Naive thymus-derived CD4-positive, alpha-beta T cell (primary cell): ENCODE measurements around the gene LAMA3. TPM values are rescaled to one million over a fixed set of nuclear protein-coding genes. Genes with fewer than 3 reads are reported as not detected.

ENCODE experiments used
- ATAC-seq: fragments of 150-1000 bp; cut with Tn5 transposase; 2 replicates; pipeline ENCODE4 v1.10.0; 2021; ENCODE audit warnings: mild to moderate bottlenecking, moderate library complexity
- CTCF ChIA-PET: fragments of 350-600 bp; sonication (Branson Sonifier 250); formaldehyde crosslinking; loops from one replicate; lab custom pipeline; 2021; ENCODE audit warnings: antibody characterized with exemption; lab: Charles Lee
- POLR2A ChIA-PET: fragments of 350-600 bp; sonication (Branson Sonifier 250); formaldehyde crosslinking; loops from one replicate; lab custom pipeline; 2021; ENCODE audit warnings: antibody characterized with exemption, inconsistent platforms; lab: Charles Lee
- DNase-seq, 9 donors: peaks; one replicate each; pipeline versions ENCODE4 v3.0.0 to v3.0.0-alpha.2; 2020 to 2022; ENCODE audit warnings: mixed read lengths in 1 of 9
- H3K27ac ChIP-seq: one replicate; pipeline ENCODE4 v1.7.0; 2013; ENCODE audit warnings: mild to moderate bottlenecking, low read depth, low read length, moderate library complexity
- H3K27me3 ChIP-seq, 2 donors: one replicate each; pipeline ENCODE4 v1.7.0; 2013; ENCODE audit warnings: low read length in 2 of 2, mild to moderate bottlenecking in 2 of 2, moderate library complexity in 2 of 2; ENCODE audit not compliant: control insufficient read depth in 2 of 2, insufficient read depth in 2 of 2
- H3K36me3 ChIP-seq, 3 experiments: 1 replicate in 2 of 3; 2 replicates in 1 of 3; pipeline ENCODE4 v1.7.0; 2013; ENCODE audit warnings: low read length in 3 of 3, mild to moderate bottlenecking in 3 of 3, moderate library complexity in 1 of 3; ENCODE audit not compliant: insufficient read depth in 3 of 3, control insufficient read depth in 2 of 3
- H3K4me1 ChIP-seq, 2 donors: one replicate each; pipeline ENCODE4 v1.7.0; 2013; ENCODE audit warnings: low read length in 2 of 2, mild to moderate bottlenecking in 2 of 2, moderate library complexity in 1 of 2; ENCODE audit not compliant: control insufficient read depth in 2 of 2, insufficient read depth in 2 of 2
- H3K4me3 ChIP-seq: 2 replicates; pipeline ENCODE4 v1.7.0; 2013; ENCODE audit warnings: mild to moderate bottlenecking, low read length
- H3K9me3 ChIP-seq, 3 experiments: 1 replicate in 2 of 3; 2 replicates in 1 of 3; pipeline ENCODE4 v1.7.0; 2013; ENCODE audit warnings: low read length in 3 of 3; ENCODE audit not compliant: control insufficient read depth in 2 of 3
- H3K27ac Mint-ChIP-seq, 9 donors: one replicate each; pipeline ENCODE4 v1.8.0; 2020 to 2022; ENCODE audit warnings: mixed read lengths in 9 of 9, mild to moderate bottlenecking in 8 of 9, moderate library complexity in 5 of 9, inconsistent platforms in 2 of 9
- H3K27me3 Mint-ChIP-seq, 5 donors: one replicate each; pipeline ENCODE4 v1.8.0; 2021 to 2022; ENCODE audit warnings: mixed read lengths in 5 of 5, mild to moderate bottlenecking in 1 of 5
- H3K36me3 Mint-ChIP-seq, 5 donors: one replicate each; pipeline ENCODE4 v1.8.0; 2020 to 2022; ENCODE audit warnings: mixed read lengths in 5 of 5, mild to moderate bottlenecking in 3 of 5, inconsistent platforms in 1 of 5
- H3K4me1 Mint-ChIP-seq, 7 donors: one replicate each; pipeline ENCODE4 v1.8.0; 2020 to 2022; ENCODE audit warnings: mixed read lengths in 7 of 7, mild to moderate bottlenecking in 3 of 7, inconsistent platforms in 1 of 7
- H3K4me3 Mint-ChIP-seq, 10 donors: one replicate each; pipeline ENCODE4 v1.8.0; 2020 to 2022; ENCODE audit warnings: mild to moderate bottlenecking in 10 of 10, mixed read lengths in 10 of 10, moderate library complexity in 6 of 10, inconsistent platforms in 2 of 10
- H3K9me3 Mint-ChIP-seq, 11 donors: one replicate each; pipeline ENCODE4 v1.8.0; 2020 to 2022; ENCODE audit warnings: mixed read lengths in 11 of 11, mild to moderate bottlenecking in 4 of 11, inconsistent platforms in 1 of 11, moderate library complexity in 1 of 11
- intact Hi-C, 2 donors: fragments of 100-400 bp; cut with micrococcal nuclease; formaldehyde crosslinking; loops; one replicate each; pipeline ENCODE4 v1.15.1; 2023
- polyA plus RNA-seq, 2 donors: library from polyadenylated mRNA; unstranded; fragments of 300-500 nt; fragmentation: Illumina TruSeq; gene quantifications; one replicate each; pipeline ENCODE4 v1.2.3, GENCODE V29; 2021
- total RNA-seq, 6 experiments: library from RNA in 5 of 6; stranded (reverse) in 5 of 6; gene quantifications; 1 replicate in 5 of 6; 2 replicates in 1 of 6; pipeline ENCODE4 v1.2.3 and lab custom pipeline; 2021 to 2026

The LAMA3 gene
- total and polyA plus RNA-seq, 7 experiments from 2014 or later: 0.22 TPM; not detected in 6

GRCh38 chr18:23998018-23998417, 308.8 kb downstream of the LAMA3 start:
- Mint-ChIP-seq H3K36me3 (peaks cover 0 to 6% (median 0%) of the 10 kb centered on the region in 5 donors), H3K9me3 (peaks cover 0 to 2% (median 0%) of the 10 kb centered on the region in 11 donors), H3K4me1 (peaks cover 26 to 58% (median 45%) of the 10 kb centered on the region in 7 donors), H3K27me3 (no peaks in the 10 kb centered on the region), H3K27ac (peak overlapping the region in 2 of 9 donors; percentile 56 to 65), H3K4me3 (no peak overlapping the region)
- DNase-seq (no peak), ATAC-seq (no peak)
- Histone ChIP-seq H3K27ac (no peak overlapping the region), H3K4me1 (peaks cover 14 to 64% of the 10 kb centered on the region in 2 donors), H3K9me3 (no peaks in the 10 kb centered on the region), H3K4me3 (no peak overlapping the region), H3K36me3 (no peaks in the 10 kb centered on the region), H3K27me3 (no peaks in the 10 kb centered on the region)
- intact Hi-C loops: no loop called here
- ChIA-PET POLR2A (interaction anchor here (0.7 to 2.4 kb wide), 2 partner anchors 12 to 39 kb away, joined by 3 to 11 read pairs; no protein-coding TSS in a partner anchor), CTCF (interaction anchor here (0.8 kb wide), 1 partner anchor 25 kb away, joined by 3 read pairs; no protein-coding TSS in a partner anchor)

- Mint-ChIP-seq H3K36me3 (peaks cover 0 to 6% (median 0%) of the 10 kb centered on the region in 5 donors), H3K4me3 (no peak overlapping the region), H3K4me1 (peaks cover 30 to 58% (median 43%) of the 10 kb centered on the region in 7 donors), H3K9me3 (peaks cover 0 to 2% (median 0%) of the 10 kb centered on the region in 11 donors), H3K27ac (peak overlapping the region in 1 of 9 donors; percentile 23), H3K27me3 (no peaks in the 10 kb centered on the region)
- CTCF ChIA-PET: interaction anchor here (0.8 kb wide), 1 partner anchor 24 kb away, joined by 3 read pairs; no protein-coding TSS in a partner anchor
- DNase-seq (no peak), ATAC-seq (no peak)
- Histone ChIP-seq H3K4me1 (peaks cover 8 to 65% of the 10 kb centered on the region in 2 donors), H3K4me3 (no peak overlapping the region), H3K9me3 (no peaks in the 10 kb centered on the region), H3K27me3 (no peaks in the 10 kb centered on the region), H3K27ac (no peak overlapping the region), H3K36me3 (no peaks in the 10 kb centered on the region)
- intact Hi-C loops: no loop called here
- POLR2A ChIA-PET: interaction anchor here (0.7 to 2.4 kb wide), 6 partner anchors 8 to 27 kb away, joined by 3 to 11 read pairs (median 4); no protein-coding TSS in a partner anchor
Measured at GRCh38 chr18:23998820-23999219, 309.6 kb downstream of the LAMA3 start.

- Histone ChIP-seq H3K36me3 (no peaks in the 10 kb centered on the region), H3K9me3 (no peaks in the 10 kb centered on the region), H3K4me1 (peaks cover 9 to 73% of the 10 kb centered on the region in 2 donors), H3K27me3 (no peaks in the 10 kb centered on the region), H3K27ac (no peak overlapping the region), H3K4me3 (no peak overlapping the region)
- ChIA-PET POLR2A (interaction anchor here (0.8 to 1.0 kb wide), 5 partner anchors 8 to 53 kb away, joined by 3 read pairs; no protein-coding TSS in a partner anchor), CTCF (interaction anchor here (1.7 kb wide), 1 partner anchor 10 kb away, joined by 6 read pairs; no protein-coding TSS in a partner anchor)
- intact Hi-C loops: loop anchor here in 1 of 2 donors (1.0 kb wide), 1 partner anchor 9 kb away; no protein-coding TSS in a partner anchor
- ATAC-seq: peak; percentile 52
- H3K27me3 Mint-ChIP-seq: no peaks in the 10 kb centered on the region
- peaks cover 0 to 2% (median 0%) of the 10 kb centered on the region in 11 donors for H3K9me3 Mint-ChIP-seq
- H3K4me1 Mint-ChIP-seq: peaks cover 32 to 60% (median 44%) of the 10 kb centered on the region in 7 donors
- peaks cover 0 to 4% (median 0%) of the 10 kb centered on the region in 5 donors for H3K36me3 Mint-ChIP-seq
- no peak for DNase-seq
- peak overlapping the region in 1 of 10 donors; percentile 5 for H3K4me3 Mint-ChIP-seq
- peak overlapping the region in 7 of 9 donors; percentile 4 to 77 (median 49) for H3K27ac Mint-ChIP-seq
Measured at GRCh38 chr18:24000613-24001490, 311.6 kb downstream of the LAMA3 start.

- peaks cover 0 to 4% (median 0%) of the 10 kb centered on the region in 5 donors for H3K36me3 Mint-ChIP-seq
- H3K27ac Mint-ChIP-seq: peak overlapping the region in 4 of 9 donors; percentile 5 to 68 (median 24)
- ChIA-PET POLR2A (interaction anchor here (1.6 kb wide), 1 partner anchor 12 kb away, joined by 5 read pairs; no protein-coding TSS in a partner anchor), CTCF (interaction anchor here (0.5 kb wide), 1 partner anchor 104 kb away, joined by 3 read pairs; no protein-coding TSS in a partner anchor)
- H3K9me3 Mint-ChIP-seq: peaks cover 0 to 2% (median 0%) of the 10 kb centered on the region in 11 donors
- ATAC-seq (no peak), DNase-seq (no peak)
- peak overlapping the region in 1 of 10 donors; percentile 12 for H3K4me3 Mint-ChIP-seq
- Histone ChIP-seq H3K9me3 (no peaks in the 10 kb centered on the region), H3K4me3 (no peak overlapping the region), H3K27ac (no peak overlapping the region), H3K27me3 (no peaks in the 10 kb centered on the region), H3K4me1 (peaks cover 13 to 75% of the 10 kb centered on the region in 2 donors), H3K36me3 (no peaks in the 10 kb centered on the region)
- intact Hi-C loops: no loop called here
- H3K4me1 Mint-ChIP-seq: peaks cover 31 to 70% (median 53%) of the 10 kb centered on the region in 7 donors
- H3K27me3 Mint-ChIP-seq: no peaks in the 10 kb centered on the region
Measured at GRCh38 chr18:24002479-24002878, 313.2 kb downstream of the LAMA3 start.

GRCh38 chr18:24003288-24003687, 314.0 kb downstream of the LAMA3 start:
- no peaks in the 10 kb centered on the region for H3K9me3 ChIP-seq
- intact Hi-C loops: no loop called here
- peaks cover 30 to 76% (median 61%) of the 10 kb centered on the region in 7 donors for H3K4me1 Mint-ChIP-seq
- ATAC-seq (no peak), DNase-seq (no peak)
- no peak overlapping the region for H3K27ac ChIP-seq
- H3K27me3 ChIP-seq: no peaks in the 10 kb centered on the region
- H3K9me3 Mint-ChIP-seq: peaks cover 0 to 2% (median 0%) of the 10 kb centered on the region in 11 donors
- no peak overlapping the region for H3K4me3 ChIP-seq
- H3K36me3 ChIP-seq: no peaks in the 10 kb centered on the region
- H3K27ac Mint-ChIP-seq: peak overlapping the region in 3 of 9 donors; percentile 9 to 63 (median 11)
- peaks cover 20 to 83% of the 10 kb centered on the region in 2 donors for H3K4me1 ChIP-seq
- no peak overlapping the region for H3K4me3 Mint-ChIP-seq
- ChIA-PET CTCF (interaction anchor here (1.0 kb wide), 1 partner anchor 174 kb away, joined by 3 read pairs; no protein-coding TSS in a partner anchor), POLR2A (interaction anchor here (0.6 to 1.6 kb wide), 3 partner anchors 11 to 79 kb away, joined by 3 to 5 read pairs (median 3); no protein-coding TSS in a partner anchor)
- peaks cover 0 to 4% (median 0%) of the 10 kb centered on the region in 5 donors for H3K36me3 Mint-ChIP-seq
- no peaks in the 10 kb centered on the region for H3K27me3 Mint-ChIP-seq
